ENCODE data around the gene RERE. TPM values are rescaled to one million over a fixed set of nuclear protein-coding genes. Genes with fewer than 3 reads are reported as not detected.

RERE gene
- total RNA-seq, 4 donors from 2014 or later = 51.2 to 1,226 (median 253) TPM

DNA sequence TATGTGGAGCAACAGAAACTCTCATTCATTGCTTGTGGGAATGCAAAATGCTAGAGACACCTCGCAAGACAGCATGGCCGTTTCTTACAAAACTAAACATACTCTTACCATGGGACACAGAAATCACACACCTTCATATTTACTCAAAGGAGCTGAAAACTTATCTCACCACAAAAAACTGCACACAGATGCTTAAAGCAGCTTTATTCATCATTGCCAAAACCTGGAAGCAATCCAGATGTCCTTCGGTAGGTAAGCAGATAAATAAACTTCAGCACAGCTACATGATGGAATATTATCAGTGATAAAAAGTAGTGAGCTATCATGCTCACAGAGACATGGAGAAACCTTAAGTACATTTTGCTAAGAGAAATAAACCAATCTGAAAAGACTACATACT is 124.3 kb downstream of the RERE start:
- no peak for TF ChIP-seq POLR2A (IDR thresholded peaks at IDR 0.05)
- TF ChIP-seq, protein P1, sequence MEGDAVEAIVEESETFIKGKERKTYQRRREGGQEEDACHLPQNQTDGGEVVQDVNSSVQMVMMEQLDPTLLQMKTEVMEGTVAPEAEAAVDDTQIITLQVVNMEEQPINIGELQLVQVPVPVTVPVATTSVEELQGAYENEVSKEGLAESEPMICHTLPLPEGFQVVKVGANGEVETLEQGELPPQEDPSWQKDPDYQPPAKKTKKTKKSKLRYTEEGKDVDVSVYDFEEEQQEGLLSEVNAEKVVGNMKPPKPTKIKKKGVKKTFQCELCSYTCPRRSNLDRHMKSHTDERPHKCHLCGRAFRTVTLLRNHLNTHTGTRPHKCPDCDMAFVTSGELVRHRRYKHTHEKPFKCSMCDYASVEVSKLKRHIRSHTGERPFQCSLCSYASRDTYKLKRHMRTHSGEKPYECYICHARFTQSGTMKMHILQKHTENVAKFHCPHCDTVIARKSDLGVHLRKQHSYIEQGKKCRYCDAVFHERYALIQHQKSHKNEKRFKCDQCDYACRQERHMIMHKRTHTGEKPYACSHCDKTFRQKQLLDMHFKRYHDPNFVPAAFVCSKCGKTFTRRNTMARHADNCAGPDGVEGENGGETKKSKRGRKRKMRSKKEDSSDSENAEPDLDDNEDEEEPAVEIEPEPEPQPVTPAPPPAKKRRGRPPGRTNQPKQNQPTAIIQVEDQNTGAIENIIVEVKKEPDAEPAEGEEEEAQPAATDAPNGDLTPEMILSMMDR (IDR thresholded peaks at IDR 0.05) = no peak
- Histone ChIP-seq H3K4me3 (no peak overlapping the region), H3K4me1 (no peaks in the 10 kb centered on the region), H3K27ac (no peak overlapping the region), H3K9me3 (no peaks in the 10 kb centered on the region), H3K27me3 (no peaks in the 10 kb centered on the region), H3K36me3 (no peaks in the 10 kb centered on the region)
- intact Hi-C loops (cut with DNase I; ENCODE audit: low total_unique reads) = no loop called here
- DNase-seq = no peak

DNA sequence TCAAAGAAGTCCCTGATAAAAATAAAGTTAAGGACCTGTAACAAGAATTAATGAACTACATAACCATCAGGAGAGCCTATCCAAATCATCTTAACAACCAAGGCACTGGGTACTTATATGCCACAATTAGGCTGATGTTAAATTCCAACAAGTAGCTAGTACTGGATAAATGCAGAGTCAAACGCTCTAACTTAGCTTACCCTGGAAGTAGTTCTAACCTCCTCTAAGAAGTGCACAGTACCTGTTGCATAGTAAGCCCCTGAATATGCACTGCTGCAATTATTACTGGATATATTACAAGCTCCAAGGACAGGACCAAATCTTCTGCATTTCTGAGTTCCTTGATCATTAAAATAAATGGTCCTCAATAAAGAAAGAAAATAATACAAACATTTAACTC is 125.8 kb downstream of the RERE start:
- no peaks in the 10 kb centered on the region for H3K36me3 ChIP-seq
- peaks cover 0 to 6% of the 10 kb centered on the region in 2 donors for H3K4me1 ChIP-seq
- no peak for TF ChIP-seq POLR2A (IDR thresholded peaks at IDR 0.05)
- TF ChIP-seq, protein P1 (IDR thresholded peaks at IDR 0.05) = no peak
- H3K9me3 ChIP-seq = no peaks in the 10 kb centered on the region
- intact Hi-C loops (cut with DNase I; ENCODE audit: low total_unique reads) = no loop called here
- H3K4me3 ChIP-seq = no peak overlapping the region
- H3K27me3 ChIP-seq = no peaks in the 10 kb centered on the region
- no peak for DNase-seq
- peak overlapping the region; percentile 52 to 60 for H3K27ac ChIP-seq

DNA sequence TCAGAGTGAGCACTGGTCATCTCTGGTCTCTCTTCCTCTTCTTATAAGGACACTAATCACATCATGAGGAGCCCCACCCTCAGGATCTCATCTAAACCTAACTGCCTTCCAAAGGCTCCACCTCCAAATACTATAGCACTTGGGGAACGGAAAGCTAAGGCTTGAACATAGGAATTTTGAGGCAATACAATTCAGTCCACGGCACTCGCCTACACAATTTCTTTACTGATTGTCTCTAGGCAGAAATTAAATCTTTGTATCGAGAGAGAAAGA is 127.3 kb downstream of the RERE start:
- intact Hi-C loops (cut with DNase I; ENCODE audit: low total_unique reads) = no loop called here
- no peaks in the 10 kb centered on the region for H3K27me3 ChIP-seq
- no peak for DNase-seq
- peaks cover 0 to 6% of the 10 kb centered on the region in 2 donors for H3K4me1 ChIP-seq
- H3K9me3 ChIP-seq = no peaks in the 10 kb centered on the region
- H3K4me3 ChIP-seq = no peak overlapping the region
- no peaks in the 10 kb centered on the region for H3K36me3 ChIP-seq
- TF ChIP-seq, protein P1 (IDR thresholded peaks at IDR 0.05) = no peak
- TF ChIP-seq POLR2A (IDR thresholded peaks at IDR 0.05) = no peak
- peak overlapping the region; percentile 60 to 64 for H3K27ac ChIP-seq

DNA sequence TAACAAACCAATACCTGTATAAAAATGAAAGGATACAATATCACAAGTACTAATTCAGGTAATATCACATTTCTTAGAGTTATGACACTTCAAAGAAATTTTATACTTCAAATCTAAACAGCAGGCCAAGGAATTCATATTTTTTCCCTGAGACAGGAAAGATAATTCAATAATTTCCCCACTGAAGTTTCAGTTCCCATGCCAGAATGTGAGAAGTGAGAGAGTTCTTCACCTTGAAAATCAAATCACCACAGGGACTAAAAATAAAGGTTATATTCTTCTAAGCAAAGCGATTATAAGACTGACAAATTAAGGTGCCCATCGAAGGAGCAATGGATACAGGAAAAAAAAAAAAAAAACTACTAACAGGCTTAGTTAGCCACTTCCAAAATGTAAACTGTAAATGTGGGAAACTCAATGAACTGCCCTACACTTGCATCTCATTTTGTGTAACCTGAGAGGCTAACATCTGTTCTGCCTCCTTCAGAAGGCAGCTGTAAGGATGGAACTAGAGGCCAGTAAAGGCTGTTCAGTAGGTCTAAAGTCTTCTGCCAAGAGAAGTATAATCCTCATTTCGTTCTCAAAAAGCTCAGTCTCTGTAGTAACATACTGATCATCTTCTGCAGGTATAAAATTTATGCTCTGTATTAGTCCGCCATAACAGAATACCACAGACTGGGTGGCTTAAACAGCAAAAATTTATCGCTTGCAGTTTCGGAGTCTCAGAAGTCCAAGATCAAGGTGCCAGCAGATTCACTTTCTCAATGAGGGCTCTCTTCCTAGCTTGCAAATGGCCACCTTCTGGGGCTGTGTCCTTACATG is 127.8 kb downstream of the RERE start:
- Histone ChIP-seq H3K4me3 (no peak overlapping the region), H3K9me3 (no peaks in the 10 kb centered on the region), H3K4me1 (peaks cover 0 to 6% of the 10 kb centered on the region in 2 donors), H3K27ac (peak overlapping the region; percentile 60 to 64), H3K27me3 (no peaks in the 10 kb centered on the region), H3K36me3 (no peaks in the 10 kb centered on the region)
- no peak for DNase-seq
- TF ChIP-seq, protein P1 (IDR thresholded peaks at IDR 0.05) = no peak
- no peak for TF ChIP-seq POLR2A (IDR thresholded peaks at IDR 0.05)
- intact Hi-C loops (cut with DNase I; ENCODE audit: low total_unique reads) = no loop called here

DNA sequence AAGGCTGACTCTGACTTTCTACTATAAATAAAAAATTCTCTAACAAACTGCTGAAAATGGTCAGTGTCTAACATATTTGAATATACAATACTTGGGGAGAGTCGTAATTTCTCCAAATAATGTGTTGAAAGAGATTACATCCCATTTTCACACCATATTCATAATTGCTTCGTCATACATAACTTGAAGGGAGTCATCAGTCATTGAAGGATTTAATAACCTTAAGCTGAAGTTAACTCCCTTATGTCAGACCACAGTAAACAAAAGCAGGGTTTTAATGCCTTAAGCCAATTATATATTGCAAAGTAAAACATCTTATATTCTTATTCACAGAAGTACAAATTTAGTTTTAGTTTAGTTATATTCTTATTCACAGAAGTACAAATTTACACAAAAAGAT is 129.9 kb downstream of the RERE start:
- no peaks in the 10 kb centered on the region for H3K9me3 ChIP-seq
- no peak for DNase-seq
- TF ChIP-seq, protein P1 (IDR thresholded peaks at IDR 0.05) = no peak
- TF ChIP-seq POLR2A (IDR thresholded peaks at IDR 0.05) = no peak
- no peak overlapping the region for H3K4me3 ChIP-seq
- peaks cover 0 to 6% of the 10 kb centered on the region in 2 donors for H3K4me1 ChIP-seq
- peak overlapping the region; percentile 60 to 64 for H3K27ac ChIP-seq
- intact Hi-C loops (cut with DNase I; ENCODE audit: low total_unique reads) = no loop called here
- H3K27me3 ChIP-seq = no peaks in the 10 kb centered on the region
- no peaks in the 10 kb centered on the region for H3K36me3 ChIP-seq

Data from uterus (tissue), 4 donors.